HG03342 (cell line): ENCODE measurements around the gene ZNF574.

ENCODE experiments used
- ATAC-seq: cut with Tn5 transposase; IDR thresholded peaks from one replicate; pipeline ENCODE4 v1.9.1; 2021; ENCODE audit warnings: mild to moderate bottlenecking, moderate library complexity; ENCODE audit not compliant: unreplicated experiment

Gene ZNF574

GRCh38 chr19:42078538-42079275 is 2.7 kb downstream of the ZNF574 start:
- ATAC-seq = no peak

- no peak for ATAC-seq
Measured at GRCh38 chr19:42079276-42079669, 3.3 kb downstream of the ZNF574 start.

- ATAC-seq = no peak
Measured at GRCh38 chr19:42079886-42080763, 4.2 kb downstream of the ZNF574 start.

- ATAC-seq = no peak
Measured at GRCh38 chr19:42080764-42081375, 4.9 kb downstream of the ZNF574 start.

GRCh38 chr19:42081584-42082203 is 5.7 kb downstream of the ZNF574 start:
- no peak for ATAC-seq

- ATAC-seq = no peak
Measured at GRCh38 chr19:42083537-42083936, 7.6 kb downstream of the ZNF574 start.

- ATAC-seq = no peak
Measured at GRCh38 chr19:42086188-42086736, 10.3 kb downstream of the ZNF574 start.

GRCh38 chr19:42086770-42087550 is 11.0 kb downstream of the ZNF574 start:
- no peak for ATAC-seq

GRCh38 chr19:42088471-42089190 is 12.7 kb downstream of the ZNF574 start:
- ATAC-seq = no peak

- ATAC-seq = no peak
Measured at GRCh38 chr19:42089191-42089750, 13.3 kb downstream of the ZNF574 start.

GRCh38 chr19:42089772-42090171 is 13.8 kb downstream of the ZNF574 start:
- no peak for ATAC-seq

- no peak for ATAC-seq
Measured at GRCh38 chr19:42090672-42091071, 14.7 kb downstream of the ZNF574 start.

GRCh38 chr19:42091300-42091699 is 15.3 kb downstream of the ZNF574 start:
- ATAC-seq = no peak

GRCh38 chr19:42091742-42092141 is 15.8 kb downstream of the ZNF574 start:
- no peak for ATAC-seq

GRCh38 chr19:42092350-42092749 is 16.4 kb downstream of the ZNF574 start:
- no peak for ATAC-seq

- ATAC-seq = no peak
Measured at GRCh38 chr19:42093505-42093904, 17.5 kb downstream of the ZNF574 start.

GRCh38 chr19:42093926-42094325 is 18.0 kb downstream of the ZNF574 start:
- no peak for ATAC-seq

- ATAC-seq = no peak
Measured at GRCh38 chr19:42095142-42095813, 19.3 kb downstream of the ZNF574 start.

GRCh38 chr19:42095814-42096230 is 19.9 kb downstream of the ZNF574 start:
- ATAC-seq = no peak
